Activated CD4-positive, alpha-beta T cell treated with anti-CD3 and anti-CD28 coated beads for 36 hours (primary cell): ENCODE results near the gene FRMPD1. TPM values are rescaled to one million over a fixed set of nuclear protein-coding genes. Genes with fewer than 3 reads are reported as not detected.

Source experiments
- ATAC-seq: fragments of 200-7000 bp; cut with Tn5 transposase; one replicate; pipeline ENCODE4 v1.10.0; 2021; ENCODE audit warnings: mild to moderate bottlenecking, moderate library complexity
- CTCF ChIA-PET: fragments of 350-600 bp; sonication (Branson Sonifier 250); formaldehyde crosslinking; loops from one replicate; lab custom pipeline; 2021; ENCODE audit warnings: antibody characterized with exemption; lab: Charles Lee
- POLR2A ChIA-PET: fragments of 350-600 bp; sonication (Branson Sonifier 250); formaldehyde crosslinking; loops from one replicate; lab custom pipeline; 2021; ENCODE audit warnings: antibody characterized with exemption, inconsistent platforms; lab: Charles Lee
- DNase-seq: peaks from one replicate; pipeline ENCODE4 v3.0.0-alpha.2; 2020
- H3K27ac Mint-ChIP-seq: one replicate; pipeline ENCODE4 v1.8.0; 2021; ENCODE audit warnings: mixed read lengths
- H3K27me3 Mint-ChIP-seq: one replicate; pipeline ENCODE4 v1.8.0; 2021; ENCODE audit warnings: mixed read lengths
- H3K36me3 Mint-ChIP-seq: one replicate; pipeline ENCODE4 v1.8.0; 2021; ENCODE audit warnings: low read depth, mixed read lengths
- H3K4me1 Mint-ChIP-seq: one replicate; pipeline ENCODE4 v1.8.0; 2021; ENCODE audit warnings: mixed read lengths
- H3K4me3 Mint-ChIP-seq: one replicate; pipeline ENCODE4 v1.8.0; 2021; ENCODE audit warnings: mild to moderate bottlenecking, moderate library complexity, mixed read lengths
- H3K9me3 Mint-ChIP-seq: one replicate; pipeline ENCODE4 v1.8.0; 2021; ENCODE audit warnings: low read depth, mixed read lengths
- intact Hi-C, 2 experiments: fragments of 100-400 bp; cut with DNase I in 1 of 2; cut with micrococcal nuclease in 1 of 2; formaldehyde crosslinking; loops; one replicate each; pipeline versions ENCODE4 v1.14.2 to v1.15.1; 2022 to 2024; cut with DNase I, micrococcal nuclease
- total RNA-seq, 2 experiments: library from RNA; stranded (reverse); gene quantifications; one replicate each; pipeline ENCODE4 v1.2.3, GENCODE V29; 2021

The FRMPD1 gene
- total RNA-seq, 2 experiments from 2014 or later = not detected

- POLR2A ChIA-PET = no interaction called here
- CTCF ChIA-PET = no interaction called here
- DNase-seq (no peak), ATAC-seq (no peak)
- H3K4me3 Mint-ChIP-seq = no peak overlapping the region
- no peak overlapping the region for H3K27ac Mint-ChIP-seq
- H3K36me3 Mint-ChIP-seq = no peaks in the 10 kb centered on the region
- no peaks in the 10 kb centered on the region for H3K4me1 Mint-ChIP-seq
- peaks cover 9% of the 10 kb centered on the region for H3K27me3 Mint-ChIP-seq
- intact Hi-C loops = no loop called here
- no peaks in the 10 kb centered on the region for H3K9me3 Mint-ChIP-seq
Measured at GRCh38 chr9:37715260-37715659, 64.5 kb downstream of the FRMPD1 start.

GRCh38 chr9:37715991-37716505, 65.3 kb downstream of the FRMPD1 start:
- H3K27me3 Mint-ChIP-seq = peaks cover 11% of the 10 kb centered on the region
- no peak overlapping the region for H3K27ac Mint-ChIP-seq
- ATAC-seq (no peak), DNase-seq (no peak)
- no peaks in the 10 kb centered on the region for H3K9me3 Mint-ChIP-seq
- no peaks in the 10 kb centered on the region for H3K4me1 Mint-ChIP-seq
- intact Hi-C loops = no loop called here
- ChIA-PET CTCF (no interaction called here), POLR2A (no interaction called here)
- H3K36me3 Mint-ChIP-seq = no peaks in the 10 kb centered on the region
- H3K4me3 Mint-ChIP-seq = no peak overlapping the region

DNA sequence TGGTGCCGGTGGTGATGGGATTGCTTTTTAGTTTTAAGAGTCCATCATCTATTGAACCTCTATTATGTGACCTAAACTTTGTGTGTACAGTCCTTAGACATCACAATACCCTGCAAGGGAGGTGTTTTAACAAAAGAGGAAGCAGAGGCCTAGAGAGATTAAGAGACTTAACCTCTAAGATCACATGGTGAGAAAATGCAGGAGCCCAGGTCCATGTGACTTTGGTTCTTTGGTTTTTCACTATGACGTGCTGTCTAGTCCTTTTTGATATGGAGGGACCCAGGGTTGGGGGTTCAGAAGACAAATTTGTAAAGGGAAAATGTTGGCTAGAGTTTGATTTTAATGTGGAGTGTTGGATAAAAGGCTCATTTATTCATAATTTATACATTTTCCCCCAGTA, 68.8 kb downstream of the FRMPD1 start:
- H3K4me1 Mint-ChIP-seq = no peaks in the 10 kb centered on the region
- H3K36me3 Mint-ChIP-seq = no peaks in the 10 kb centered on the region
- H3K9me3 Mint-ChIP-seq = no peaks in the 10 kb centered on the region
- no peak for DNase-seq
- ChIA-PET CTCF (no interaction called here), POLR2A (no interaction called here)
- no peak overlapping the region for H3K27ac Mint-ChIP-seq
- intact Hi-C loops = no loop called here
- ATAC-seq = no peak
- H3K27me3 Mint-ChIP-seq = peaks cover 11% of the 10 kb centered on the region
- no peak overlapping the region for H3K4me3 Mint-ChIP-seq

DNA sequence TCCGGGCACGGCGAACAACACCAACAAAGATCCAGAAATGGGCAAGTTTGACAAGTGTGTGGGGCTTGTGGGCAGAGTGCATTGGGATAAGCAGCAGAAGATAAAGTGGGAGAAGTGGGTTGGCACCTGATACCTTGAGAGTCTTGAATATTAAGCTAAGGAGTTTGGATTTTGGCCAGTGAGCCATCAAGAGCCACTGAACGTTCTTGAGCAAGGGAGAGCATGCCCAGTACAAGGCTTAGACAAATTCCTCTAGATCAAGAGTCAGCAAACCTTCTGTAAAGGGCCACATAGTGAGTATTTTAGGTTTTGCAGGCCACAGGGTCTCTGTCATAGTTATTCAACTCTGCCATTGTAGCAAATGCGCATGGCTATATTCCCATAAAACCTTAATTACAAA, 76.3 kb downstream of the FRMPD1 start:
- no peak overlapping the region for H3K27ac Mint-ChIP-seq
- no peaks in the 10 kb centered on the region for H3K9me3 Mint-ChIP-seq
- no peak overlapping the region for H3K4me3 Mint-ChIP-seq
- DNase-seq (no peak), ATAC-seq (no peak)
- peaks cover 9% of the 10 kb centered on the region for H3K27me3 Mint-ChIP-seq
- ChIA-PET CTCF (no interaction called here), POLR2A (no interaction called here)
- intact Hi-C loops = no loop called here
- no peaks in the 10 kb centered on the region for H3K36me3 Mint-ChIP-seq
- no peaks in the 10 kb centered on the region for H3K4me1 Mint-ChIP-seq

- CTCF ChIA-PET = no interaction called here
- Mint-ChIP-seq H3K36me3 (no peaks in the 10 kb centered on the region), H3K4me3 (no peak overlapping the region), H3K4me1 (no peaks in the 10 kb centered on the region), H3K9me3 (no peaks in the 10 kb centered on the region), H3K27me3 (peaks cover 9% of the 10 kb centered on the region), H3K27ac (no peak overlapping the region)
- POLR2A ChIA-PET = no interaction called here
- DNase-seq (no peak), ATAC-seq (no peak)
- intact Hi-C loops = no loop called here
Measured at GRCh38 chr9:37729499-37729898, 78.7 kb downstream of the FRMPD1 start.

- no peaks in the 10 kb centered on the region for H3K4me1 Mint-ChIP-seq
- CTCF ChIA-PET = no interaction called here
- no peak for ATAC-seq
Measured at GRCh38 chr9:37730256-37730655, 79.5 kb downstream of the FRMPD1 start.

GRCh38 chr9:37730839-37731238, 80.1 kb downstream of the FRMPD1 start:
- Mint-ChIP-seq H3K27me3 (peaks cover 11% of the 10 kb centered on the region), H3K9me3 (no peaks in the 10 kb centered on the region), H3K36me3 (no peaks in the 10 kb centered on the region), H3K4me3 (no peak overlapping the region), H3K4me1 (no peaks in the 10 kb centered on the region), H3K27ac (no peak overlapping the region)
- CTCF ChIA-PET = no interaction called here
- ATAC-seq (no peak), DNase-seq (no peak)
- intact Hi-C loops = no loop called here
- POLR2A ChIA-PET = no interaction called here

More at GRCh38 chr9:37730256-37730655, 79.5 kb downstream of the FRMPD1 start:
- Mint-ChIP-seq H3K4me3 (no peak overlapping the region), H3K27me3 (peaks cover 9% of the 10 kb centered on the region), H3K9me3 (no peaks in the 10 kb centered on the region), H3K36me3 (no peaks in the 10 kb centered on the region), H3K27ac (no peak overlapping the region)
- no peak for DNase-seq
- POLR2A ChIA-PET = no interaction called here
- intact Hi-C loops = no loop called here

DNA sequence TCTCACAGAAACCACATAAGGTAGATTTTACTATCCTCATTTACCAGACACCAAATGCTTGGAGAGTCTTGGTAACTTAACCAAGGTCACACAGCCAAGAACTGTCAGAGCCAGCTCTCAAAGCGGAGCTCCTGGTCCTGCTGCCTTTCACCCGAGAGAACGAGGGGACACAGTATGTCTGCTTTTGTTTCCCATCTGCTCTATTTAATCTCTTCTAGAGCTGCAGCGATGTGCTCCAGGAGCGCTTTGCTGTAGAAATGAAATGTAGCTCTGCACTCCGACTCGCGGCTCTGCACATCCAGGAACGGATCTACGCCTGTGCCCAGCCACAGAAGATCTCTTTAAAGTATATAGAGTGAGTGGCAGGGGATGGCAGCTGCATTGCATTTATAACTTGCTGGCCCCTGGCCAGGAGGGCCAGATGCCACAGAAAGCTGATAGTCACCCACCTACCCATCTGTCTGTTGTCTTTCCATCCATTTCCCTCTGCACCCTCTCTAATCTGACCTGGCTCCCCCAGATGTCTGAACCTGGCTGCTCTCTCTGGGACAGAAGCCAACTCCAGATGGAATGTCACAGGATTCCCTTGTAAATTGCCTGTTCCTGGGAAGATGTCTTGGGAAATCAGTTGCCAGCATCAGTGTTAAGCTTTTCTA, 81.5 kb downstream of the FRMPD1 start:
- H3K9me3 Mint-ChIP-seq = no peaks in the 10 kb centered on the region
- no peaks in the 10 kb centered on the region for H3K4me1 Mint-ChIP-seq
- no peak overlapping the region for H3K4me3 Mint-ChIP-seq
- H3K27me3 Mint-ChIP-seq = peaks cover 9% of the 10 kb centered on the region
- DNase-seq (no peak), ATAC-seq (no peak)
- intact Hi-C loops = no loop called here
- ChIA-PET POLR2A (no interaction called here), CTCF (interaction anchor here (0.6 to 1.3 kb wide), 2 partner anchors 11 to 16 kb away, joined by 3 read pairs; no protein-coding TSS in a partner anchor)
- H3K36me3 Mint-ChIP-seq = no peaks in the 10 kb centered on the region
- H3K27ac Mint-ChIP-seq = no peak overlapping the region

DNA sequence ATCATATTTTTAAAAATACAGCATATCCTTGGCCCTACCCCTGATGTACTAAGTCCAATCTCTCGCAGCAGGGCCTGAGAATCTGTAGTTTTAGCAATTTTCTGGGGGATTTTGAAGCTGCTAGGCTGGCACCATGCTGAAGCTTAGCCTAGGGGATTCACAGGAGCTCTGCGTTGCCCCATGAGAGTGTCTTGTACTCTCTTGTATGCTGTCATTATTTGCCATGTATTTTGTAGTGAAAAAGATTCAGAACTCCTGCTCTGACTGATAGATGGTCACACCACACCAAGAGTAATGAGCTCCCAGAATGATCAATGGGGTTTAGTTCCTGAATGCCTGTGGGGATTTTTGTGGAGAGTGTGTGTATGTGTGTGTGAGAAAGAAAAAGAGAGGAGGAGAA, 82.2 kb downstream of the FRMPD1 start:
- CTCF ChIA-PET = interaction anchor here (1.3 kb wide), 1 partner anchor 15 kb away, joined by 3 read pairs; no protein-coding TSS in a partner anchor
- POLR2A ChIA-PET = no interaction called here
- intact Hi-C loops = no loop called here
- DNase-seq = no peak
- H3K27ac Mint-ChIP-seq = no peak overlapping the region
- no peaks in the 10 kb centered on the region for H3K9me3 Mint-ChIP-seq
- no peak overlapping the region for H3K4me3 Mint-ChIP-seq
- no peaks in the 10 kb centered on the region for H3K36me3 Mint-ChIP-seq
- peaks cover 9% of the 10 kb centered on the region for H3K27me3 Mint-ChIP-seq
- no peak for ATAC-seq
- no peaks in the 10 kb centered on the region for H3K4me1 Mint-ChIP-seq

- no peaks in the 10 kb centered on the region for H3K4me1 Mint-ChIP-seq
- no peak for ATAC-seq
- no peak overlapping the region for H3K27ac Mint-ChIP-seq
- DNase-seq = no peak
- intact Hi-C loops = no loop called here
- CTCF ChIA-PET = interaction anchor here (0.8 kb wide), 1 partner anchor 73 kb away, joined by 3 read pairs; no protein-coding TSS in a partner anchor
- no peaks in the 10 kb centered on the region for H3K36me3 Mint-ChIP-seq
- H3K9me3 Mint-ChIP-seq = no peaks in the 10 kb centered on the region
- no peak overlapping the region for H3K4me3 Mint-ChIP-seq
- POLR2A ChIA-PET = no interaction called here
- H3K27me3 Mint-ChIP-seq = peaks cover 4% of the 10 kb centered on the region
Measured at GRCh38 chr9:37739222-37739621, 88.5 kb downstream of the FRMPD1 start.

GRCh38 chr9:37740128-37740527, 89.4 kb downstream of the FRMPD1 start:
- ChIA-PET POLR2A (no interaction called here), CTCF (no interaction called here)
- Mint-ChIP-seq H3K27me3 (peaks cover 4% of the 10 kb centered on the region), H3K36me3 (no peaks in the 10 kb centered on the region), H3K27ac (no peak overlapping the region), H3K4me1 (no peaks in the 10 kb centered on the region), H3K4me3 (no peak overlapping the region), H3K9me3 (no peaks in the 10 kb centered on the region)
- no peak for DNase-seq
- intact Hi-C loops = no loop called here
- ATAC-seq = no peak

- H3K27ac Mint-ChIP-seq = no peak overlapping the region
- no peak overlapping the region for H3K4me3 Mint-ChIP-seq
- H3K4me1 Mint-ChIP-seq = no peaks in the 10 kb centered on the region
- H3K27me3 Mint-ChIP-seq = peaks cover 2% of the 10 kb centered on the region
- POLR2A ChIA-PET = no interaction called here
- DNase-seq (no peak), ATAC-seq (no peak)
- intact Hi-C loops = no loop called here
- H3K9me3 Mint-ChIP-seq = no peaks in the 10 kb centered on the region
- H3K36me3 Mint-ChIP-seq = no peaks in the 10 kb centered on the region
- CTCF ChIA-PET = no interaction called here
Measured at GRCh38 chr9:37740631-37741328, 90.0 kb downstream of the FRMPD1 start.
